Thyroid gland (tissue), 4 donors: ENCODE measurements around the gene ARL8A. TPM values are rescaled to one million over a fixed set of nuclear protein-coding genes. Genes with fewer than 3 reads are reported as not detected.
A peak's percentile ranks its signal among the peaks of the same experiment; 100 is the strongest.

Experiments
- DNase-seq, 2 donors: peaks; one replicate each; pipeline ENCODE4 v3.0.0-alpha.2; 2019
- H3K27ac ChIP-seq, 3 donors: fragments of 200-600 bp; sonication (generic); 1 replicate in 2 of 3; 2 replicates in 1 of 3; pipeline ENCODE4 v1.5.1; 2016 to 2019; ENCODE audit warnings: mild to moderate bottlenecking in 1 of 3, moderate library complexity in 1 of 3
- H3K27me3 ChIP-seq: fragments of 200-600 bp; sonication (generic); one replicate; pipeline ENCODE4 v1.5.1; 2019
- H3K36me3 ChIP-seq, 2 donors: fragments of 200-600 bp; sonication (generic); one replicate each; pipeline ENCODE4 v1.5.1; 2016 to 2019
- H3K4me1 ChIP-seq, 2 donors: fragments of 200-600 bp; sonication (generic); one replicate each; pipeline ENCODE4 v1.5.1; 2017 to 2019
- H3K4me3 ChIP-seq, 3 donors: fragments of 200-600 bp; sonication (generic); replicated peaks in 1 of 3; 1 replicate in 2 of 3; 2 replicates in 1 of 3; pipeline ENCODE4 v1.5.1; 2016; ENCODE audit warnings: mild to moderate bottlenecking in 1 of 3
- H3K9me3 ChIP-seq: fragments of 200-600 bp; sonication (generic); one replicate; pipeline ENCODE4 v1.5.1; 2017
- POLR2A ChIP-seq, 2 donors: fragments of 450-650 bp; IDR thresholded peaks; one replicate each; pipeline ENCODE4 v1.6.1; 2017; ENCODE audit warnings: antibody characterized with exemption in 2 of 2, mild to moderate bottlenecking in 2 of 2, moderate library complexity in 1 of 2
- WGBS, 2 donors: methylation state at CpG; one replicate each; pipeline ENCODE4 v1.1.5; 2017; 5-methylcytosine and 5-hydroxymethylcytosine counted together
- intact Hi-C: fragments of 100-400 bp; cut with DNase I; formaldehyde crosslinking; loops from one replicate; pipeline ENCODE4 v1.15.1; 2023
- total RNA-seq, 4 donors: library from RNA; depleted of rRNA; stranded (reverse); fragments of >200 nt; gene quantifications; one replicate each; pipeline ENCODE4 v1.2.3, GENCODE V29; 2016
- TF ChIP-seq, protein P1 (sequence below), 6 experiments: fragments of 200-600 bp in 3 of 6; fragments of 450-650 bp in 3 of 6; sonication (generic) in 3 of 6; IDR thresholded peaks; one replicate each; pipeline ENCODE4 v1.5.1; 2016 to 2019; ENCODE audit warnings: antibody characterized with exemption in 6 of 6, mild to moderate bottlenecking in 2 of 6, inconsistent platforms in 1 of 6, moderate library complexity in 1 of 6

ARL8A gene
- total RNA-seq, 4 donors from 2014 or later = 31.2 to 38.6 (median 35.0) TPM

GRCh38 chr1:202130816-202131522, 13.6 kb downstream of the ARL8A start:
- H3K27ac ChIP-seq = peak overlapping the region; percentile 81 to 97 (median 96)
- no peaks in the 10 kb centered on the region for H3K27me3 ChIP-seq
- 75 to 81% methylated on average over 9 of the region's 9 CpGs for WGBS, 2 donors
- TF ChIP-seq, protein P1, sequence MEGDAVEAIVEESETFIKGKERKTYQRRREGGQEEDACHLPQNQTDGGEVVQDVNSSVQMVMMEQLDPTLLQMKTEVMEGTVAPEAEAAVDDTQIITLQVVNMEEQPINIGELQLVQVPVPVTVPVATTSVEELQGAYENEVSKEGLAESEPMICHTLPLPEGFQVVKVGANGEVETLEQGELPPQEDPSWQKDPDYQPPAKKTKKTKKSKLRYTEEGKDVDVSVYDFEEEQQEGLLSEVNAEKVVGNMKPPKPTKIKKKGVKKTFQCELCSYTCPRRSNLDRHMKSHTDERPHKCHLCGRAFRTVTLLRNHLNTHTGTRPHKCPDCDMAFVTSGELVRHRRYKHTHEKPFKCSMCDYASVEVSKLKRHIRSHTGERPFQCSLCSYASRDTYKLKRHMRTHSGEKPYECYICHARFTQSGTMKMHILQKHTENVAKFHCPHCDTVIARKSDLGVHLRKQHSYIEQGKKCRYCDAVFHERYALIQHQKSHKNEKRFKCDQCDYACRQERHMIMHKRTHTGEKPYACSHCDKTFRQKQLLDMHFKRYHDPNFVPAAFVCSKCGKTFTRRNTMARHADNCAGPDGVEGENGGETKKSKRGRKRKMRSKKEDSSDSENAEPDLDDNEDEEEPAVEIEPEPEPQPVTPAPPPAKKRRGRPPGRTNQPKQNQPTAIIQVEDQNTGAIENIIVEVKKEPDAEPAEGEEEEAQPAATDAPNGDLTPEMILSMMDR (IDR thresholded peaks at IDR 0.05) = no peak
- TF ChIP-seq POLR2A (IDR thresholded peaks at IDR 0.05) = no peak
- H3K4me3 ChIP-seq = no peak overlapping the region
- H3K9me3 ChIP-seq = no peaks in the 10 kb centered on the region
- H3K36me3 ChIP-seq = peaks cover 8 to 16% of the 10 kb centered on the region in 2 donors
- H3K4me1 ChIP-seq = peaks cover 41 to 61% of the 10 kb centered on the region in 2 donors
- intact Hi-C loops = no loop called here
- DNase-seq = no peak

DNA sequence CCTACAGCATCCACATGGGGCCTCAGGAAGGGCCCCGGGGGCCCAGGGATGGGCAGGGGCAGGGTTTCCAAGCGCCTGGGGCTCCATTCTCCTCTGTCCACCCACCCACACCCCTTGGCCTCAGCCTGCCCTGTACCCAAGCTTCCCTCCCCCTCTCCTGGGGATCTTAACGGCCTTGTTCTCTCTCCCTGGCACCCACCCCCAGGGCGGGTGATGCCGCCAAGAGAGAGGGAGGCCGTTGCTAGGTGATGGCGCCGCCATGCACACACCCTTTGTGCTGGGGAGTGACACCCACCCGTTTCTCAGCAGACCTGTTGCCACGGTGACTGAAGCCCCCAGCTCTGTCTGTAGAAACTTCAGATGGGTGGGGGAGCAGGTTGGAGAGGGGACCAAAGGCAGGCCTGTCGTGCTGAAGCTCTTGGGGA, 14.2 kb downstream of the ARL8A start:
- no peaks in the 10 kb centered on the region for H3K9me3 ChIP-seq
- H3K4me3 ChIP-seq = no peak overlapping the region
- peaks cover 37 to 55% of the 10 kb centered on the region in 2 donors for H3K4me1 ChIP-seq
- TF ChIP-seq POLR2A (IDR thresholded peaks at IDR 0.05) = no peak
- TF ChIP-seq, protein P1 (IDR thresholded peaks at IDR 0.05) = no peak
- DNase-seq = peak in 1 of 2 donors; percentile 20
- peak overlapping the region in 2 of 3 donors; percentile 81 to 96 for H3K27ac ChIP-seq
- intact Hi-C loops = no loop called here
- peaks cover 8 to 16% of the 10 kb centered on the region in 2 donors for H3K36me3 ChIP-seq
- 46 to 76% methylated on average over 10 to 11 of the region's 11 CpGs for WGBS, 2 donors
- no peaks in the 10 kb centered on the region for H3K27me3 ChIP-seq

- Histone ChIP-seq H3K27me3 (no peaks in the 10 kb centered on the region), H3K36me3 (peaks cover 8 to 16% of the 10 kb centered on the region in 2 donors), H3K27ac (peak overlapping the region in 2 of 3 donors; percentile 81 to 96), H3K4me3 (no peak overlapping the region), H3K9me3 (no peaks in the 10 kb centered on the region), H3K4me1 (peaks cover 32 to 49% of the 10 kb centered on the region in 2 donors)
- TF ChIP-seq POLR2A (IDR thresholded peaks at IDR 0.05) = no peak
- TF ChIP-seq, protein P1 (IDR thresholded peaks at IDR 0.05) = no peak
- 63 to 70% methylated on average over 6 to 8 of the region's 8 CpGs for WGBS, 2 donors
- no peak for DNase-seq
- intact Hi-C loops = loop anchor here (5.0 kb wide), 1 partner anchor 127 kb away; no protein-coding TSS in a partner anchor
Observed at GRCh38 chr1:202129453-202130296, 14.9 kb downstream of the ARL8A start.

- Histone ChIP-seq H3K4me1 (peaks cover 18 to 33% of the 10 kb centered on the region in 2 donors), H3K36me3 (peaks cover 0 to 2% of the 10 kb centered on the region in 2 donors), H3K27ac (no peak overlapping the region), H3K27me3 (no peaks in the 10 kb centered on the region), H3K9me3 (no peaks in the 10 kb centered on the region), H3K4me3 (no peak overlapping the region)
- no peak for TF ChIP-seq POLR2A (IDR thresholded peaks at IDR 0.05)
- TF ChIP-seq, protein P1 (IDR thresholded peaks at IDR 0.05) = no peak
- DNase-seq = no peak
- 96% methylated on average over 19 to 23 of the region's 26 CpGs for WGBS, 2 donors
- intact Hi-C loops = loop anchor here (5.0 kb wide), 1 partner anchor 126 kb away; no protein-coding TSS in a partner anchor
Observed at GRCh38 chr1:202127836-202128622, 16.5 kb downstream of the ARL8A start.
